ENCODE results near the gene SLC18A2. TPM values are rescaled to one million over a fixed set of nuclear protein-coding genes. Genes with fewer than 3 reads are reported as not detected.

The SLC18A2 gene
- total RNA-seq, 1 donor from 2014 or later = not detected

DNA sequence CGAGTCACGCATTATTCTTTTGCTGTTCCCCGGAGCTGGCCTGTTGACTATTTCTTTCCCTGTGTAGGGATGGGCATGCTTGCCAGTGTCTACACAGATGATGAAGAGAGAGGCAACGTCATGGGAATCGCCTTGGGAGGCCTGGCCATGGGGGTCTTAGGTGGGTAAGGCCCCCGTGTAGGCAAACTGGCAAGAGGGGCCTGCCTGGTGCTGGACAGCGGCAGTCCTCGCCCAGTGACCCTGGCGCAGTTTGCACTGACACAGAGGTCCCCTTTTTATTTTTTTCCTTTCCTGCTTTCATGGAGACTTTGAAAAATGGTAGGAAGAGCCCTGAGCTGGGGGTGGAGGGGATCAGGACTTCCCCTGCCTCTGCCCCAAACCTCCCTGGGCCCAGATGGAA is 13.4 kb downstream of the SLC18A2 start:
- no peak for TF ChIP-seq CTCF (IDR thresholded peaks at IDR 0.05)
- DNase-seq (ENCODE audit: low spot score) = no peak

GRCh38 chr10:117254774-117255735 is 14.1 kb downstream of the SLC18A2 start:
- TF ChIP-seq CTCF (IDR thresholded peaks at IDR 0.05) = no peak
- H3K36me3 Mint-ChIP-seq (ENCODE audit: low read depth) = no peaks in the 10 kb centered on the region
- peaks cover 43% of the 10 kb centered on the region for H3K27me3 Mint-ChIP-seq (ENCODE audit: low read depth)
- no peaks in the 10 kb centered on the region for H3K9me3 Mint-ChIP-seq (ENCODE audit: low read depth)
- H3K27ac Mint-ChIP-seq (ENCODE audit: unreplicated experiment) = no peak overlapping the region
- no peak for DNase-seq (ENCODE audit: low spot score)
- no peaks in the 10 kb centered on the region for H3K4me1 Mint-ChIP-seq (ENCODE audit: low read depth)
- H3K4me3 Mint-ChIP-seq (ENCODE audit: unreplicated experiment) = no peak overlapping the region

More for the DNA sequence above, 13.4 kb downstream of the SLC18A2 start:
- H3K9me3 Mint-ChIP-seq (ENCODE audit: low read depth) = no peaks in the 10 kb centered on the region
- no peaks in the 10 kb centered on the region for H3K36me3 Mint-ChIP-seq (ENCODE audit: low read depth)
- peaks cover 36% of the 10 kb centered on the region for H3K27me3 Mint-ChIP-seq (ENCODE audit: low read depth)
- H3K27ac Mint-ChIP-seq (ENCODE audit: unreplicated experiment) = no peak overlapping the region
- no peak overlapping the region for H3K4me3 Mint-ChIP-seq (ENCODE audit: unreplicated experiment)
- H3K4me1 Mint-ChIP-seq (ENCODE audit: low read depth) = no peaks in the 10 kb centered on the region

- no peak overlapping the region for H3K4me3 Mint-ChIP-seq (ENCODE audit: unreplicated experiment)
- H3K27ac Mint-ChIP-seq (ENCODE audit: unreplicated experiment) = no peak overlapping the region
- no peaks in the 10 kb centered on the region for H3K9me3 Mint-ChIP-seq (ENCODE audit: low read depth)
- no peak for DNase-seq (ENCODE audit: low spot score)
- peaks cover 4% of the 10 kb centered on the region for H3K4me1 Mint-ChIP-seq (ENCODE audit: low read depth)
- no peaks in the 10 kb centered on the region for H3K36me3 Mint-ChIP-seq (ENCODE audit: low read depth)
- peaks cover 48% of the 10 kb centered on the region for H3K27me3 Mint-ChIP-seq (ENCODE audit: low read depth)
- no peak for TF ChIP-seq CTCF (IDR thresholded peaks at IDR 0.05)
Observed at GRCh38 chr10:117255835-117256460, 15.0 kb downstream of the SLC18A2 start.

DNA sequence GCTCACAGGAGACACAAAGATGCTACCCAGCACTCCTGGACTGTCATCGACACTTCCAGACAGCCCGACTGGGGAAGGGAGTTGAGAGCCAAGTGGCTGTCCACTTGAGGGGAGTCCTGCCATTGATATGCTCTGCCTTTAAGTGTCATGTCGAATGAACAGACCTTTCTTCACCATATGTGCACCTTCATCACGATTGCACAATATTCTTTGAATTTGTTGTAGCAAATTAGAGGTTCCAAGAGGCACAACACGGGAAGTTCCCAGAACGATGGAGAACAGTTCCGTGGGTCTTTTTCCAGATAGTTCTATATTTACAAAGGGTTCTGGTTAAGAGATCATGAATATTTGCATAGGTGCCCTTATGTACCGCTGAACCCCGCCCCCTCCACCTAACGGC is 16.0 kb downstream of the SLC18A2 start:
- no peak for DNase-seq (ENCODE audit: low spot score)
- Mint-ChIP-seq H3K36me3 (ENCODE audit: low read depth) (no peaks in the 10 kb centered on the region), H3K9me3 (ENCODE audit: low read depth) (no peaks in the 10 kb centered on the region), H3K27ac (ENCODE audit: unreplicated experiment) (no peak overlapping the region), H3K4me1 (ENCODE audit: low read depth) (peaks cover 4% of the 10 kb centered on the region), H3K4me3 (ENCODE audit: unreplicated experiment) (no peak overlapping the region), H3K27me3 (ENCODE audit: low read depth) (peaks cover 48% of the 10 kb centered on the region)
- TF ChIP-seq CTCF (IDR thresholded peaks at IDR 0.05) = no peak

DNA sequence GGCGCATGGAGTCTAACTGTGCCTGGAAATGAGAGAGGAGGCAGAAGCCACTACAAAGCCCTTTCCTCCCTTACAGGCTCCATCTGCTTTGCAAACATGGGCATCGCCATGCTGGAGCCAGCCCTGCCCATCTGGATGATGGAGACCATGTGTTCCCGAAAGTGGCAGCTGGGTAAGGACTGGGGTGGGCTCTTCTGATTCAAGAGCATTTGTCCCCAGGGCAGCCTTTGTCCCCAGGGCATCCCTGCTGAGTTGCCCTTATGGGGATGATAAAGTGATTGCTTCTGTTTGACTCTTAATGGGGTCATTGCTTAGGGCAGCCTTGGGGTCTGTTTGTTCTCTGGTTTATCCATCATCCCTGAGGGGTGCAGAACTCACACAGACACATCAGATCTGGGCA is 16.8 kb downstream of the SLC18A2 start:
- no peak overlapping the region for H3K4me3 Mint-ChIP-seq (ENCODE audit: unreplicated experiment)
- DNase-seq (ENCODE audit: low spot score) = no peak
- H3K4me1 Mint-ChIP-seq (ENCODE audit: low read depth) = peaks cover 4% of the 10 kb centered on the region
- H3K36me3 Mint-ChIP-seq (ENCODE audit: low read depth) = no peaks in the 10 kb centered on the region
- peaks cover 53% of the 10 kb centered on the region for H3K27me3 Mint-ChIP-seq (ENCODE audit: low read depth)
- no peak overlapping the region for H3K27ac Mint-ChIP-seq (ENCODE audit: unreplicated experiment)
- no peaks in the 10 kb centered on the region for H3K9me3 Mint-ChIP-seq (ENCODE audit: low read depth)
- no peak for TF ChIP-seq CTCF (IDR thresholded peaks at IDR 0.05)

All from chondrocyte (in vitro differentiated cells).